ENCODE results near the gene NDUFB10. TPM values are rescaled to one million over a fixed set of nuclear protein-coding genes. Genes with fewer than 3 reads are reported as not detected.
"Not testable (repeated sequence)": the region's sequence is repeated elsewhere in the genome, so short reads cannot be mapped to it uniquely, and the experiment has no call there.

Gene NDUFB10
- total RNA-seq, 1 donor from 2014 or later = 130 TPM

GRCh38 chr16:1938910-1939309 lies 20.4 kb upstream of the NDUFB10 start:
- Histone ChIP-seq H3K36me3 (ENCODE audit: control insufficient read depth in 3 of 3, insufficient read depth in 3 of 3, low read length in 3 of 3) (peaks cover 29 to 36% (median 33%) of the 10 kb centered on the region in 3 donors), H3K27me3 (ENCODE audit: control insufficient read depth in 3 of 3, insufficient read depth in 3 of 3, low read length in 3 of 3) (no peaks in the 10 kb centered on the region), H3K9ac (ENCODE audit: low read depth in 1 of 3, low read length in 3 of 3) (no peak overlapping the region), H3K27ac (ENCODE audit: low read depth, low read length) (no peak overlapping the region), H3K4me1 (ENCODE audit: control insufficient read depth in 3 of 3, insufficient read depth in 3 of 3, low read length in 3 of 3) (peaks cover 30 to 50% (median 37%) of the 10 kb centered on the region in 3 donors), H3K9me3 (ENCODE audit: control insufficient read depth in 3 of 3, low read length in 3 of 3) (no peaks in the 10 kb centered on the region), H3K4me3 (ENCODE audit: low read length in 3 of 3) (no peak overlapping the region)

GRCh38 chr16:1939833-1940232 lies 19.5 kb upstream of the NDUFB10 start:
- peaks cover 29 to 37% (median 33%) of the 10 kb centered on the region in 3 donors for H3K36me3 ChIP-seq (ENCODE audit: control insufficient read depth in 3 of 3, insufficient read depth in 3 of 3, low read length in 3 of 3)
- H3K4me1 ChIP-seq (ENCODE audit: control insufficient read depth in 3 of 3, insufficient read depth in 3 of 3, low read length in 3 of 3) = peaks cover 39 to 58% (median 45%) of the 10 kb centered on the region in 3 donors
- H3K27me3 ChIP-seq (ENCODE audit: control insufficient read depth in 3 of 3, insufficient read depth in 3 of 3, low read length in 3 of 3); H3K9ac ChIP-seq (ENCODE audit: low read depth in 1 of 3, low read length in 3 of 3); H3K9me3 ChIP-seq (ENCODE audit: control insufficient read depth in 3 of 3, low read length in 3 of 3); H3K27ac ChIP-seq (ENCODE audit: low read depth, low read length); H3K4me3 ChIP-seq (ENCODE audit: low read length in 3 of 3): not testable (repeated sequence)

- H3K9ac ChIP-seq (ENCODE audit: low read depth in 1 of 3, low read length in 3 of 3) = peak overlapping the region; percentile 33 to 97 (median 45)
- H3K4me1 ChIP-seq (ENCODE audit: control insufficient read depth in 3 of 3, insufficient read depth in 3 of 3, low read length in 3 of 3) = peaks cover 44 to 65% (median 49%) of the 10 kb centered on the region in 3 donors
- no peaks in the 10 kb centered on the region for H3K9me3 ChIP-seq (ENCODE audit: control insufficient read depth in 3 of 3, low read length in 3 of 3)
- peak overlapping the region; percentile 97 for H3K27ac ChIP-seq (ENCODE audit: low read depth, low read length)
- H3K4me3 ChIP-seq (ENCODE audit: low read length in 3 of 3) = peak overlapping the region in 2 of 3 donors; percentile 35 to 92
- peaks cover 31 to 40% (median 33%) of the 10 kb centered on the region in 3 donors for H3K36me3 ChIP-seq (ENCODE audit: control insufficient read depth in 3 of 3, insufficient read depth in 3 of 3, low read length in 3 of 3)
- H3K27me3 ChIP-seq (ENCODE audit: control insufficient read depth in 3 of 3, insufficient read depth in 3 of 3, low read length in 3 of 3) = no peaks in the 10 kb centered on the region
Observed at GRCh38 chr16:1940273-1941161, 18.8 kb upstream of the NDUFB10 start.

GRCh38 chr16:1941162-1942046 lies 17.9 kb upstream of the NDUFB10 start:
- Histone ChIP-seq H3K36me3 (ENCODE audit: control insufficient read depth in 3 of 3, insufficient read depth in 3 of 3, low read length in 3 of 3) (peaks cover 39 to 45% (median 40%) of the 10 kb centered on the region in 3 donors), H3K27me3 (ENCODE audit: control insufficient read depth in 3 of 3, insufficient read depth in 3 of 3, low read length in 3 of 3) (no peaks in the 10 kb centered on the region), H3K9ac (ENCODE audit: low read depth in 1 of 3, low read length in 3 of 3) (peak overlapping the region; percentile 90 to 97 (median 96)), H3K27ac (ENCODE audit: low read depth, low read length) (peak overlapping the region; percentile 97), H3K9me3 (ENCODE audit: control insufficient read depth in 3 of 3, low read length in 3 of 3) (no peaks in the 10 kb centered on the region), H3K4me3 (ENCODE audit: low read length in 3 of 3) (peak overlapping the region; percentile 78 to 92 (median 87)), H3K4me1 (ENCODE audit: control insufficient read depth in 3 of 3, insufficient read depth in 3 of 3, low read length in 3 of 3) (peaks cover 53 to 74% (median 56%) of the 10 kb centered on the region in 3 donors)

GRCh38 chr16:1942047-1942809 lies 17.1 kb upstream of the NDUFB10 start:
- no peaks in the 10 kb centered on the region for H3K9me3 ChIP-seq (ENCODE audit: control insufficient read depth in 3 of 3, low read length in 3 of 3)
- peaks cover 39 to 40% (median 39%) of the 10 kb centered on the region in 3 donors for H3K36me3 ChIP-seq (ENCODE audit: control insufficient read depth in 3 of 3, insufficient read depth in 3 of 3, low read length in 3 of 3)
- H3K27ac ChIP-seq (ENCODE audit: low read depth, low read length) = peak overlapping the region; percentile 97
- peak overlapping the region; percentile 78 to 92 (median 87) for H3K4me3 ChIP-seq (ENCODE audit: low read length in 3 of 3)
- no peaks in the 10 kb centered on the region for H3K27me3 ChIP-seq (ENCODE audit: control insufficient read depth in 3 of 3, insufficient read depth in 3 of 3, low read length in 3 of 3)
- peaks cover 59 to 82% (median 64%) of the 10 kb centered on the region in 3 donors for H3K4me1 ChIP-seq (ENCODE audit: control insufficient read depth in 3 of 3, insufficient read depth in 3 of 3, low read length in 3 of 3)
- H3K9ac ChIP-seq (ENCODE audit: low read depth in 1 of 3, low read length in 3 of 3) = peak overlapping the region; percentile 90 to 97 (median 96)

- Histone ChIP-seq H3K9ac (ENCODE audit: low read depth in 1 of 3, low read length in 3 of 3) (peak within 1 kb of the TSS; percentile 90 to 97 (median 96)), H3K4me3 (ENCODE audit: low read length in 3 of 3) (peak within 1 kb of the TSS; percentile 78 to 92 (median 87)), H3K4me1 (ENCODE audit: control insufficient read depth in 3 of 3, insufficient read depth in 3 of 3, low read length in 3 of 3) (peaks cover 65 to 88% (median 70%) of the 10 kb centered on the region in 3 donors), H3K27ac (ENCODE audit: low read depth, low read length) (peak within 1 kb of the TSS; percentile 97), H3K36me3 (ENCODE audit: control insufficient read depth in 3 of 3, insufficient read depth in 3 of 3, low read length in 3 of 3) (peaks cover 32 to 35% (median 33%) of the 10 kb centered on the region in 3 donors), H3K9me3 (ENCODE audit: control insufficient read depth in 3 of 3, low read length in 3 of 3) (no peaks in the 10 kb centered on the region), H3K27me3 (ENCODE audit: control insufficient read depth in 3 of 3, insufficient read depth in 3 of 3, low read length in 3 of 3) (no peaks in the 10 kb centered on the region)
Observed at GRCh38 chr16:1942810-1943726, 16.3 kb upstream of the NDUFB10 start, which contains the start of gene MSRB1. Gene MSRB1 (minus strand): TSS chr16:1943199. CDS start chr16:1943156, 43 bp downstream.

GRCh38 chr16:1944612-1945199 lies 14.6 kb upstream of the NDUFB10 start:
- Histone ChIP-seq H3K9me3 (ENCODE audit: control insufficient read depth in 3 of 3, low read length in 3 of 3) (no peaks in the 10 kb centered on the region), H3K4me1 (ENCODE audit: control insufficient read depth in 3 of 3, insufficient read depth in 3 of 3, low read length in 3 of 3) (peaks cover 65 to 80% (median 79%) of the 10 kb centered on the region in 3 donors), H3K27ac (ENCODE audit: low read depth, low read length) (peak overlapping the region; percentile 97), H3K9ac (ENCODE audit: low read depth in 1 of 3, low read length in 3 of 3) (peak overlapping the region in 1 of 3 donors; percentile 45), H3K36me3 (ENCODE audit: control insufficient read depth in 3 of 3, insufficient read depth in 3 of 3, low read length in 3 of 3) (peaks cover 18 to 21% (median 18%) of the 10 kb centered on the region in 3 donors), H3K4me3 (ENCODE audit: low read length in 3 of 3) (peak overlapping the region in 1 of 3 donors; percentile 14), H3K27me3 (ENCODE audit: control insufficient read depth in 3 of 3, insufficient read depth in 3 of 3, low read length in 3 of 3) (no peaks in the 10 kb centered on the region)

GRCh38 chr16:1945559-1946391 lies 13.6 kb upstream of the NDUFB10 start:
- no peaks in the 10 kb centered on the region for H3K9me3 ChIP-seq (ENCODE audit: control insufficient read depth in 3 of 3, low read length in 3 of 3)
- peak overlapping the region; percentile 97 for H3K27ac ChIP-seq (ENCODE audit: low read depth, low read length)
- H3K27me3 ChIP-seq (ENCODE audit: control insufficient read depth in 3 of 3, insufficient read depth in 3 of 3, low read length in 3 of 3) = no peaks in the 10 kb centered on the region
- H3K9ac ChIP-seq (ENCODE audit: low read depth in 1 of 3, low read length in 3 of 3) = peak overlapping the region; percentile 10 to 73 (median 45)
- peaks cover 12 to 13% (median 13%) of the 10 kb centered on the region in 3 donors for H3K36me3 ChIP-seq (ENCODE audit: control insufficient read depth in 3 of 3, insufficient read depth in 3 of 3, low read length in 3 of 3)
- no peak overlapping the region for H3K4me3 ChIP-seq (ENCODE audit: low read length in 3 of 3)
- peaks cover 65 to 82% (median 79%) of the 10 kb centered on the region in 3 donors for H3K4me1 ChIP-seq (ENCODE audit: control insufficient read depth in 3 of 3, insufficient read depth in 3 of 3, low read length in 3 of 3)
